WERI-Rb-1 (cell line): ENCODE measurements around the gene GOLPH3L.
"Not testable (repeated sequence)": the region's sequence is repeated elsewhere in the genome, so short reads cannot be mapped to it uniquely, and the experiment has no call there.

Source experiments
- DNase-seq: peaks from one replicate; pipeline ENCODE4 v3.0.0-alpha.2; 2020
- H3K27ac ChIP-seq: fragments of 250-450 bp; sonication (Bioruptor Pico); 2 replicates; pipeline ENCODE4 v1.5.1; 2020; ENCODE audit warnings: mild to moderate bottlenecking, moderate library complexity
- H3K27me3 ChIP-seq: fragments of 250-450 bp; sonication (Bioruptor Pico); 2 replicates; pipeline ENCODE4 v1.5.1; 2021; ENCODE audit warnings: mild to moderate bottlenecking, low read depth, moderate library complexity; ENCODE audit not compliant: insufficient read depth, severe bottlenecking
- H3K36me3 ChIP-seq: fragments of 250-450 bp; sonication (Bioruptor Pico); 2 replicates; pipeline ENCODE4 v1.5.1; 2020; ENCODE audit warnings: mild to moderate bottlenecking, moderate library complexity
- H3K4me3 ChIP-seq: 2 replicates; pipeline ENCODE4 v1.5.1; 2011; ENCODE audit warnings: low read depth, mild to moderate bottlenecking, control low read depth, low read length
- H3K9me3 ChIP-seq: fragments of 250-450 bp; sonication (Bioruptor Pico); 2 replicates; pipeline ENCODE4 v1.5.1; 2021; ENCODE audit warnings: mild to moderate bottlenecking, moderate library complexity; ENCODE audit not compliant: severe bottlenecking
- CTCF ChIP-seq: IDR thresholded peaks from 2 replicates; pipeline ENCODE4 v1.5.1; 2011; ENCODE audit warnings: low read depth, mild to moderate bottlenecking, control low read depth, inconsistent platforms, low read length

GOLPH3L gene

GRCh38 chr1:150613061-150613920 lies 83.7 kb downstream of the GOLPH3L start:
- H3K27me3 ChIP-seq: no peaks in the 10 kb centered on the region
- TF ChIP-seq CTCF: no peak
- no peak overlapping the region for H3K4me3 ChIP-seq
- no peak overlapping the region for H3K27ac ChIP-seq
- peaks cover 2% of the 10 kb centered on the region for H3K9me3 ChIP-seq
- no peak for DNase-seq
- peaks cover 76% of the 10 kb centered on the region for H3K36me3 ChIP-seq

- peaks cover 2% of the 10 kb centered on the region for H3K9me3 ChIP-seq
- H3K36me3 ChIP-seq: peaks cover 70% of the 10 kb centered on the region
- no peak overlapping the region for H3K27ac ChIP-seq
- DNase-seq: no peak
- no peaks in the 10 kb centered on the region for H3K27me3 ChIP-seq
- no peak overlapping the region for H3K4me3 ChIP-seq
- TF ChIP-seq CTCF: no peak
Observed at GRCh38 chr1:150612014-150612345, 85.0 kb downstream of the GOLPH3L start.

- Histone ChIP-seq H3K27ac (no peak overlapping the region), H3K36me3 (peaks cover 61% of the 10 kb centered on the region)
Observed at GRCh38 chr1:150610576-150610975, 86.4 kb downstream of the GOLPH3L start.

GRCh38 chr1:150609732-150610131 lies 87.2 kb downstream of the GOLPH3L start:
- no peak for TF ChIP-seq CTCF
- peaks cover 53% of the 10 kb centered on the region for H3K36me3 ChIP-seq
- peaks cover 2% of the 10 kb centered on the region for H3K9me3 ChIP-seq
- no peak overlapping the region for H3K4me3 ChIP-seq
- H3K27ac ChIP-seq: no peak overlapping the region
- no peak for DNase-seq
- no peaks in the 10 kb centered on the region for H3K27me3 ChIP-seq

More at GRCh38 chr1:150610576-150610975, 86.4 kb downstream of the GOLPH3L start:
- peaks cover 2% of the 10 kb centered on the region for H3K9me3 ChIP-seq
- no peak overlapping the region for H3K4me3 ChIP-seq
- no peaks in the 10 kb centered on the region for H3K27me3 ChIP-seq
- TF ChIP-seq CTCF: no peak
- no peak for DNase-seq

GRCh38 chr1:150606463-150607142 lies 90.4 kb downstream of the GOLPH3L start:
- no peak for DNase-seq
- Histone ChIP-seq H3K9me3 (peaks cover 2% of the 10 kb centered on the region), H3K27me3 (no peaks in the 10 kb centered on the region), H3K27ac (no peak overlapping the region), H3K4me3 (no peak overlapping the region), H3K36me3 (peaks cover 35% of the 10 kb centered on the region)
- no peak for TF ChIP-seq CTCF

- H3K27me3 ChIP-seq, DNase-seq, H3K27ac ChIP-seq, H3K4me3 ChIP-seq, H3K9me3 ChIP-seq: not testable (repeated sequence)
- H3K36me3 ChIP-seq: peaks cover 31% of the 10 kb centered on the region
Observed at GRCh38 chr1:150605451-150605731, 91.6 kb downstream of the GOLPH3L start.
